Left forelimb (tissue), 1 donor: ENCODE measurements around the gene AHNAK2.
A peak's percentile ranks its signal among the peaks of the same experiment; 100 is the strongest.
"Not testable (repeated sequence)": the region's sequence is repeated elsewhere in the genome, so short reads cannot be mapped to it uniquely, and the experiment has no call there.

Experiments
- DNase-seq: peaks from one replicate; pipeline ENCODE4 v3.0.0-alpha.2; 2018; ENCODE audit warnings: low spot score

The AHNAK2 gene

DNA sequence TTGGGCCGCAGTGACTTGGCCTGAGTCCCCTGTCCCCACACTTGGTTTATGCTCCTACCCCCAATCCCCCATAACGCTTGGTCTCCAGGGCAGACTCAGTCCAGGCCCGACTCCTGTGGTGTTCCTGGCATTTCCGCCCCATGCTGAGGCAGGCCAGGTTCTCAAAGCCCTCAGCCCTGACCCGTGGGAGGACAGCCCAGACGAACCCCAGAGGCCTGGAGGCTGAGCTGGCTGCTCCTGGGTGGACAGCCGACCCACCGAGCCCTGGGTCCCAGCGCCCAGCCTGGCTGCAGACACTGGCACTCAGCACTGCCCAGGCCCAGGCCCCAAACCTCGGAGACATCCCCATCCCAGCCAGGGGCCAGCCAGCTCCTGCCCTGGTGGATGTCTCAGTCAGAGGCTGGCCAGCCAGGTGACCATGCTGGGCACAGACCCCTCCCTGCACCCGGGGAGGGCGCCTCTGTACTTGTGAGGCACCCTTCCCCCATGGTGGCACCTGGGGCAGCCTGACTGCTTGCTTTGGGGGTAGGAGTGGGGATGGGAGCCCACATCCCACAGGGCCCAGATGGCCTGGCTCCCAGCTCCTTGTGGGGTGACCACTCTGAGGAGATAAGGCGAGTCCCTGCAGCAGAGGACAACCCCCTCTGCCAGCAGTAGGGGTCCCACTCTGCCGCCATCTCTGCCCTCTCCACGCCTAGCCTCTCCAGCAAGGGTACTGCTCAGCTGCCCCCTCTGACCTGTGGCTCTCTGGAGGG lies 52.1 kb downstream of the AHNAK2 start:
- peak; percentile 58 for DNase-seq

DNA sequence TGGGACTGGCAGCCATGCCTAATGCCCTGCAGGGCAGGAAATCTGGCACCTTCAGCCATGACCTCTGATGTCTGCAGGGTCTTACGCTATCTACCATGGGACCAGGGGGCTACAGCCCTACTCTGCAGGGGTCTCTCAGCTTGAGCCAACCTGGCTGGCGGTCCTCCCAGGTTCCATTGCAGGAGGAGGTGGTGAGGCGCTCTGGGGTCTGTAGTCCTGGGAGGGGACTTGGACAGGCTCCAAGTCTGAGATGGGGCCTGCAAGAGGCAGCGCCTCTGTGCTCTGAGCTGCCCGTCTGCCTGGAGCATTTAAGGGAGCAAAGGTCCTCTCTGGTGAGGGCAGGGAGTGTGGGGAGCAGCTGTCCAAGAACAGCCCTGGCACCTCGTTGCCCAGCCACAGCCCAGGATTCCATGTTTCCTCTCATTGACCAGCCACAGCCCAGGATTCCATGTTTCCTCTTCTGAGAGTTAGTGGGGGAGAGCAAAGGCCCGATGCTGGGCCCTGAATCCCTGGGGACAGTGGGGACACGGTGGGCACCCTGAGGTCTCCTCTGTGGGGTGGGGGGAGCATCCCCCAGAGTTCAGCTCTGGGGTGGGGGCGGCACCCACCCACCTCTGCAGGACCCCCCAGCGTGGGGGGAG lies 52.8 kb downstream of the AHNAK2 start:
- no peak for DNase-seq

DNA sequence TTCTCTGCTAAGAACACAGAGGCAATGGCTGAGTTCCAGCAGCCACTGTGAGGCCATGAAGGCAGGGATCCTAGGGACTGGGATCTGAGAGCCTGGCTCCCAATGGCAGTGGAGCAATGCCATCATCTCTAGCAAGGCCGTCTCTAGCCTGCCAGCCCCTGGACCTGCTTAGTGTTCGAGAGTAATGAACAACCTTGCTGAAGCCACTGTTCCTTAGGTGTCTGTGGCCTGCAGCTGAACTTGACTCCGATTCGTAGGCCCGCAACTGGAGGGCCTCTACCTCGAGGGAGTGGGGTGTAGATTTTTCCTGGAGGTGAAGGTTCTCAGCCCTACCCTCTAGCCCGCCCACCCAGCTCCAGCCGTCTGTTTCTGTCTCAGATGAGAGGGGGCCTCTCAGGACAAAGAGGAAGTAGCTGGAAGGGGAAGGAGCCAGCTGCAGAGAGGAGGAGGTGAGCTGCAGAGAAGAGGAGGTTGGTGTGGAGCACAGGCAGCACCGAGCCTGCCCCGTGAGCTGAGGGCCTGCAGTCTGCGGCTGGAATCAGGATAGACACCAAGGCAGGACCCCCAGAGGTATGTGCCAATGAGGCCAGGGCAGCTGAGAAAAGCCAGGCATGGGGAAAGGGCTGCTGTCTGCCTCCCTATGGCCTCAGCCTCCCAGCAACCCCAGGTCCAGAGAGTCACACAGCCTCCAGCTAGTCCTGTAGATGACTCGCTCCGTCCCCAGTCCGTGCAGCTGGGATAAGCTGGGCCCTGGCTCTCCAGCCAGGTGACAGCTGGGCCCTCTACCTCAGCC lies 53.6 kb downstream of the AHNAK2 start, which contains the start of gene PLD4:
Gene PLD4, plus strand, starts transcription at position 459 of the 793 bp plus-strand sequence. CDS start 2,262 bp downstream, outside the sequence.
- no peak for DNase-seq

DNA sequence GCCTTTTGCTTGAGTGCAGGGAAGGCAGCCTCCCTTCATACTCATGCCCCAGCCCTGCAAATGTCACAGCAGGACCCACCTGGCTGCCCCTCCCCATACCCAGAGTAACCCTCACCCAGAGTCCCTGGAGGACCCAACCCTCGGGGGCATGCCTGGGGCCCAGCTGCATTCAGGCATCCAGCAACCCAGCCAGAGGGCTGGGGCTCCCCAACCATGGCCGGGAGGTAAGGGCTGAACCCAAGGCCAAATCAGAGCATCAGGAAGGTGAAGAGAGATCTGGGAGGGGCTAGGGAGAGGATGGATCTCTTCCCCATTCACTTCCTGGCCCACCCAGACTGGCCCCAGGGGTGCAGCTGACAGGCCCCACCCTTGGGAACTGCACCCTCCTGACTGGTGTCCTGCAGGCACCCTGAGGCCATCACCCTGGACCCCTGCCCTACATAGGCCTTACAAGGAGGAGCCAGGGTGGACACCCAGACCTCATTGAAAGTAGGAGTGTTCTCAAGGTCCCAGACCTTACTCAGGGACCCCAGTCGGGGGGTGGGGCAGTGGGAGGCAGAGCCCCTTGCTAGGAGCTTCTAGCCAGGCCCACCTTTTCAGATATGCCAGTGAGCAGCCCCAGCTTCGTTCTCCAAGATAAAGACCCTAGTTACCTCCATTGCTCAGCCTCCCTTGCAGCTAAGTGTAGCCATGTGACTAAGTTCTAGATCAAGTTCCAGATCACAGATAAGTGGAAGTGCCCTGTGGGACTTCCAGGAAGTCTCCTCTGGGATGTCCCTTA lies 54.3 kb downstream of the AHNAK2 start:
- no peak for DNase-seq

DNA sequence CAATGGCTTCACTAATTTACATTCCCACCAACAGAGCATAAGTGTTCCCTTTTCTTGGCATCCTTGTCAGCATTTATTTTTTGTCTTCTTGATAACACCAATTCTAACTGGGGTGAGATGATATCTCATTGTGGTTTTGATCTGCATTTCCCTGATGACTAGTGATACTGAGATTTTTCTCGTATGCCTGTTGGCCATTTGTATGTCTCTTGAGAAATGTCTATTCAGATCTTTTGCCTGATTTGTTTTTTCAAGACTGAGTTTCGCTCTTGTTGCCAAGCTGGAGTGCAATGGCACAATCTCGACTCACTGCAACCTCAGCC lies 58.2 kb downstream of the AHNAK2 start:
- DNase-seq: no peak

DNA sequence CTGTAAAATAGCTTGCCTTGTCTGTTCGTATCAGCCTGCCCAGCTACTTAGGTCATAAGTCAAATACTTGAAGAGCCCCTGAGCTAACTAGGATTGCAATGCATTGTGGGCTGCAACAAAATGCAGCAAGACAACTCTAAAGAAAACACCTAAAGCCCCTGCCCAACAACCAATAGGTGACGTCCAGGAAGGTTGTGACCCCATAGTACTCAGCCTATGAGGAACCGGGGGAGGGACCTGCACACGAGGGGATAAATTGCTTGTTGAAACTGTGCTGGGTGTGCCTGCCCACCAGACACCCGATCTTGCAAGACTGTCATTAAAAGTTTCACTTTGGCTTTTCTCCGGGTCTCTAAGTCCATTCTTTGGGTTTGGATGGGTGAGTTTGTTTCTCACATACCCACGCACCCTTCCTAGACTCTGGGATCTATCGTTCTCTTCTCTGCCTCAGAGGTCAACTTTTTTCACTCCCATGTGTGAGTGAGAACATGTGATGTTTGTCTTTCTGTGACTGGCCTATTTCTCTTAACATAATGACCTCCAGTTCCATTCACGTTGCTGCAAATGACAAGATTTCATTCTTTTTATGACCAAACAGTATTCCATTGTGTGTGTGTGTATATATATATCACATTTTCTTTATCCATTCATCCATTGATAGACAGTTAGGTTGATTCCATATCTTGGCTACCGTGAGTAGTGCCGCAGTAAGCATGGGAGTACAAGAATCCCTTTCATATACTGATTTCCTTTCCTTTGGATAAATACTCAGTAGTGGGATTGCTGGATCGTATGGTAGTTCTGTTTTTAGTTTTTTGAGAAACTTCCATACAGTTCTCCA lies 58.8 kb downstream of the AHNAK2 start:
- DNase-seq: not testable (repeated sequence)

DNA sequence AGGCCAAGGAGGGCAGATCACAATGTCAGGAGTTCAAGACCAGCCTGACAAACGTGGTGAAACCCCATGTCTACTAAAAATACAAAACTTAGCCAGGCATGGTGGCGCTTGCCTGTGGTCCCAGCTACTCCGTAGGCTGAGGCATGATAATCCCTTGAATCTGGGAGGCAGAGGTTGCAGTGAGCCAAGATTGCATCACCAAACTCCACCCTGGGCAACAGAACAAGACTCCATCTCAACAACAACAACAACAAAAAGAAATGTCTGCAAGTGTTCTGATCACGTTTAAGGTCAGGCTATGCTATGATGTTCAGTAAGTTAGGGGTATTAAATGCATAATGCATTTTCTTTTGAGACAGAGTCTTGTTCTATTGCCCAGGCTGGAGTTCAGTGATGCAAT lies 60.2 kb downstream of the AHNAK2 start:
- DNase-seq: no peak

DNA sequence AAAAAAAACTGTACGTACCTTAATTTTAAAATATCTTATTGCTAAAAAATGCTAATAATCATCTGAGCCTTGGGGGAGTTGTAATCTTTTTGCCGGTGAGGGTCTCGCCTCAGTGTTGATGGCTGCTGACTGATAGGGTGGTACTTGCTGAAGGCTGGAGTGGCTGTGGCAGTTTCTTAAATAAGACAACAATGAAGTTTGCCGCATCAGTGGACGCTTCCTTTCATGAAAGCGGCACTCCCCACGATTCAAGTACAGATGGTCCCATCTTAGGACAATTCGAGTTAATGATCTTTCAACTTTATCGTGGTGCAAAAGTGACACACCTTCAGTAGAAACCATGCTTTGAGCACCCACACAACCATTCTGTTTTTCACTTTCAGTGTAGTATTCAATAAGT lies 61.1 kb downstream of the AHNAK2 start:
- no peak for DNase-seq

DNA sequence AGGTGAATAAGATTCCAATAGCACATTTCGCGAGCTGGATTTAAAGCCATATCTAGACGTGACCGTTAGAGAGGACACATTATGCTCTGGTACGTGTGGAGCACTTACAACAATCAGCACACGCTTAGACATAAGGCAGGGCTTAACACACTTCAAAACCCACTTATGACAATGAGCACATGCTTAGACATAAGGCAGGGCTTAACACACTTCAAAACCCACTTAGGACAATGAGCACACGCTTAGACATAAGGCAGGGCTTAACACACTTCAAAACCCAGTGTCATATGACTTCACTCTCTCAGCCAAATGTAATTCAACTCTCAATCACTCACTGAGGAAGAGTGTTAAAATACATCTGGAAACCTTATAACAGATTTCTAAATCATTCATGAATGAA lies 64.7 kb downstream of the AHNAK2 start:
- DNase-seq: no peak

DNA sequence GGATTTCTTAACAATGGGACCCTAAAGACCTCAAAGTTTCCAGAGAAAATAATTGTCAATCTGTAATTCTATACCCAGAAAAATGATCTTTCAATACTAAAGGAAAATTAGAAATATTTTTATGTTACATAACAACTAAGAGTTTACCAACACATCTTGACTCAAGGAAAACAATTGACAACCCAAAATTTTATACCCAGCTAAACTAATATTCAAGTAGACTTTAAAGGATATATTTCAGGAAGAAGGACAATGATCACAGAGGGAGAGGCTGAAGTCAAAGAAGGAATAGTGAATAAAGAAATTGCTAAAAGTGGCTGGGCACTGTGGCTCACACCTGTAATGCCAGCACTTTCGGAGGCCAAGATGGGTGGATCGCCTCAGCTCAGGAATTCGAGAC lies 66.1 kb downstream of the AHNAK2 start:
- no peak for DNase-seq

DNA sequence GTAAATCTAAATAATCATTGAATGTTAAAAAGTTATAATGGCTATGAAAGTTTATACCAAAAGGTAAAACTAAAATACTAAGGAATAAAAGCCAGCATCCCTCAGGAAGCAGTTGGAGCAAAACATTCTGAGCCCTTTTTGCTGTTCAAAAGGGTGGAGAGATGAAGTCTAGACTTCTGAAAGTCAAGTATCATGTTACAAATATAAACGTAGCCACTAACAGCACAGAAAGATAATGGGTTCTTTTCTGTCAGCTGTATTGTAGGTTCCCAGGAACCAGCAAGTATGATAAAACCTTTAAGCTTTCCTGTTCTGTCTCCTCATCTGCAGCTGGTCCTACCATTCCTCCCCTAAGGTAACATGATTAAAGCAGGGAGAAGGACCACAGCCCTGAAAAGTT lies 69.9 kb downstream of the AHNAK2 start:
- DNase-seq: no peak

DNA sequence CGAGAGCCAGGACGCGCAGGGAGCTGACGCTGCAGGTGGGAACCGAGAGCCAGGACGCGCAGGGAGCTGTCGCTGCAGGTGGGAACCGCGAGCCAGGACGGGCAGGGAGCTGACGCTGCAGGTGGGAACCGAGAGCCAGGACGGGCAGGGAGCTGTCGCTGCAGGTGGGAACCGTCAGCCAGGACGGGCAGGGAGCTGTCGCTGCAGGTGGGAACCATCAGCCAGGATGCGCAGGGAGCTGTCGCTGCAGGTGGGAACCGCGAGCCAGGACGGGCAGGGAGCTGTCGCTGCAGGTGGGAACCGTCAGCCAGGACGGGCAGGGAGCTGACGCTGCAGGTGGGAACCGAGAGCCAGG lies 72.6 kb downstream of the AHNAK2 start:
- DNase-seq: not testable (repeated sequence)

DNA sequence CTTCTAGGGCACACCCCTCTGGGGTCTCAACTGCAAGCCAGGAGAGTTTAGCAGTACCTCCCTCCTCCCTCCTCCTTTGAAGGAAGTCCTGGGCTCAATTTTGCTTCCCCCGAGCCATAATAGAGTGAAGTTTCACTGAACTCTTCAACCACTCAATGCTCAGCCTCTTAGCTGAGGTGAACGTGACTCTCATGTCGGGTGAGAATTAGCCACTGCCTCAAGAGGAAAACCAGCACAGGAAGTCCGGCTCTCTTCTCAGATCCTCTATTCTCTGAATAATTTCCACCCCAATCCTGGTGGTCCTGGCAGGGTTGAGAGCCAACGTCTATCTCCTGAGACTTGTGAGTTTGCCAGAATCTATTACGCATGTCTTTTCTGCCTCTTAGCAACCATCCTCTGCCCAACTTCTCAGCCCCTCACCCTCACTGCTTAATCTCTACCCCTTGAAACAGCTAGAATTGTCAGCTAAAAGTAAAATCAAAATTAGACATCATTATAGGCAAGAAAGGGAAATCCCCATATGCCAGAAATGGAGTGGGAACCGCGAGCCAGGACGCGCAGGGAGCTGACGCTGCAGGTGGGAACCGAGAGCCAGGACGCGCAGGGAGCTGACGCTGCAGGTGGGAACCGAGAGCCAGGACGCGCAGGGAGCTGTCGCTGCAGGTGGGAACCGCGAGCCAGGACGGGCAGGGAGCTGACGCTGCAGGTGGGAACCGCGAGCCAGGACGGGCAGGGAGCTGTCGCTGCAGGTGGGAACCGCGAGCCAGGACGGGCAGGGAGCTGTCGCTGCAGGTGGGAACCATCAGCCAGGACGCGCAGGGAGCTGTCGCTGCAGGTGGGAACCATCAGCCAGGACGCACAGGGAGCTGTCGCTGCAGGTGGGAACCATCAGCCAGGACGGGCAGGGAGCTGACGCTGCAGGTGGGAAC lies 73.3 kb downstream of the AHNAK2 start:
- DNase-seq: not testable (repeated sequence)

DNA sequence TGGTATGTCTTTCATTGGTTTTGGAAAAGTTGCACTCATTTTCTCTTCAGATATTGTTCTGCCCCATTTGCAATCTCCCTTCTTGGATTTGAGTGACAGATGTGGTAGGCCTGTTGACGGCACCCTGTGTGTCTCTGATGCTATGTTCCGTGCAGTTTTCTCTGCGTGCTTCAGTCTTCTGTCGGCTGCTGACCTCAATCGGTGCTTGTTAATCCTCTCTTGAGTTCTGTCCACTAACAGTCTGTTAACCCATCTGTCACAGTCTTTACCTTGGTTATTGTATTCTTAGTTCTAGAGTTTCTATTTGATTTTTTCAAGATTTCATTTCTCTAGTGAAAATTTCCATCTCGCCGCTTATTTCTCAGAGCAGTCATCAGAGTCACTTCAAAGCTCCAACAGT lies 74.2 kb downstream of the AHNAK2 start:
- no peak for DNase-seq

DNA sequence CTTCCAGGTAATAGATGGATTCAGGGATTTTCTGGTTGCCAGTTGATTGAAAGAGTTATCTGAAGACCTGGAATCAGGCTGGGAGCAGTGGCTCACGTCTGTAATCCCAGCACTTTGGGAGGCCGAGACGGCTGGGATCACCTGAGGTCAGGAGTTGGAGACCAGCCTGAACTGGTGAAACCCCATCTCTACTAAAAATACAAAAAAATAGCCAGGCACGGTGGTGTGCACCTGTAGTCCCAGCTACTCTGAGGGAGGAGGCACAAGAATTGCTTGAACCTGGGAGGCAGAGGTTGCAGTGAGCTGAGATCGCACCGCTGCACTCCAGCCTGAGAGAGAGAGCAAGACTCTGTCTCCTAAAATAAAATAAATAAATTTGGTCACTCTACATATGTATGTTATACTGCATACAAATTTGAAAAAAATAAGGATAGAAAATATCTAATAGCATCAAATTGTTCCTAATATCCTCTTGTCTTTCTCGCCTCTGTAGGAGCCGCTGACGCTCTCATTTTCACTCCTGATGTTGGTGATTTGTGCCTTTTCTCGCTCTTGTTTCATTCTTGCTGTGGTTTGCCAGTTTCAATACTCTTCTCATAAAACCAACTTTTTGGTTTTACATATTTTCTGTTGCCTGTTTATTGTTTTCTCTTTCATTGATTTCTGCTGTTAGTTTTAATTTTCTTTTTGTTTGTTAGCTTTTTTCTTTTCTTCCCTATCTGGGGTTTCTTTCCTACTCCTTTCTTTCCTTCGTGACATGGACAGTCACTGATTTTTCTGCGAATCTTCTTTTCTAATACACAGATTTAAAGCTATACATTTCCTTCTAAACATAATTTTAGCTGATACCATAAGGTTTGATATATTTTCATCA lies 77.3 kb downstream of the AHNAK2 start:
- DNase-seq: no peak

DNA sequence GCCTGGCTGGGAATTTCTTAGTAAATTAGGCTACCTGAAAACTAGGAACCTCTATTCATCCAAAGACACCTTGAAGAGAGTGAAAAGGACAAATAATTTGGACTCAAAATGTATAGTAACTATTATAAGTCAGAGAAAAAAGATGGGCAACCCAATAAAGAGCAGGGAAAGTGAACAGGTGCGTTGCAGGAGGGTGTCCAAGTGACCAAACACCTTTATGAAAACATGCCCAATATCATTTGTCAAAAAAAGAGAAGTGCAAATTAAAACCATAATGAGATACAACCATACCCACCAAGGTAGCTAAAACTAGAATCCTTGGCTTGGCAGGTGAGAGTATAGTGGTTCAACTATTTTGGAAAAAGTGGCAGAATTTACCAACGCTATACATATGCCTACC lies 78.4 kb downstream of the AHNAK2 start:
- no peak for DNase-seq

DNA sequence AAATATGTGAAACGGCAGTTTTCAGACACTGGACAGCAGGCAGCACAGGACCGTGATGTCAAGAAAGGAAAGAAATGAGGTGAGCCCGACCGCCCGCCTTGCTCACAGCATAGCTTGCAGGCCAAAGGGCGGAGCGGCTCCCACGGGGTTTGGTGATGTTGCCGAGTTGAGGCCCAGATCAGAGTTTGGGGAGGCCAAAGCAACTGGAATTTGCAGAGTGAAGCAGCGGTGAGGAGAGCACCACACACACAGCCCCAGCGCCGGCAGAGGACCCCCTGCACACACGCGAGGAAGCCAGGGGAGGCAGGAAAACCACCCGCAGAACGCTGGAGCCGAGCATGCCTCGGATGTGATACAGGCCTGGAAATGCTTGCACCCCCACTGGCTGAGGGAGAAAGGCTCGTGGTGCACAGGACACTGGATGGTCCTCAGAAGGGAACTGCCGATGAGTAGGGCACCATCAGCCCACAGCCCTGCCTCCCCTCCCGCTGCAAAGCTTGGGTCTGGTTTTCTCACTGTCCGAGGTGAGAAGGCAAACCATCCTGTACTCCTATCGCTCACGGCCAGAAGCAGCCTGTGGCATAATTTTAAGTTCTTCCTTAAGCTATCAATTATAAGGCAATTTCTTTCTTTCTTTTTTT lies 79.2 kb downstream of the AHNAK2 start:
- DNase-seq: peak; percentile 77

DNA sequence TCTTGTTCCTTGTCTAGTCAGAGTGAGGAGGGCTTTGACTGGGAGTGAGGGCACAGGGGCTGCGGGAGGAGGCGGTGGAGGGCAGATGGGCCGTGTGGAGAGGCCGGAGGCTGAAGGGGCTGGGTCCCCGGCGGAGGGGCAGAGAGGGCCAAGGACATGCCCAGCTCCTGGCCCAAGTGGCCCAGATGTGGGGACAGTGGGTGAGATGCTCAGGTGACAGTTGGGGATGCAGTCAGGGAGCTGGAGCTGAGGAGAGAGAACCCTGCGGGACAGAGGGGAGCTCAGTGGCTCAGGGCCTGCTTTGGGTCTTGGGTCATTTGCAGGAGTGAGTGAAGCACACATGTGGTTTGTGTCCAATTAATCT lies 80.0 kb downstream of the AHNAK2 start:
- no peak for DNase-seq
